ENCODE results near the gene SVIL.
"Not testable (repeated sequence)": the region's sequence is repeated elsewhere in the genome, so short reads cannot be mapped to it uniquely, and the experiment has no call there.

SVIL gene

GRCh38 chr10:29553116-29553515 lies 81.7 kb downstream of the SVIL start:
- H3K36me3 Mint-ChIP-seq = peaks cover 26% of the 10 kb centered on the region

DNA sequence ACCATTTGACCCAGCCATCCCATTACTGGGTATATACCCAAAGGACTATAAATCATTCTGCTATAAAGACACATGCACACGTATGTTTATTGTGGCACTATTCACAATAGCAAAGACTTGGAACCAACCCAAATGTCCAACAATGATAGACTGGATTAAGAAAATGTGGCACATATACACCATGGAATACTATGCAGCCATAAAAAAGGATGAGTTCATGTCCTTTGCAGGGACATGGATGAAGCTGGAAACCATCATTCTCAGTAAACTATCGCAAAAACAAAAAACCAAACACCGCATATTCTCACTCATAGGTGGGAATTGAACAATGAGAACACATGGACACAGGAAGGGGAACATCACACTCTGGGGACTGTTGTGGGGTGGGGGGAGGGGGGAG lies 85.3 kb downstream of the SVIL start:
- Mint-ChIP-seq H3K36me3 (peaks cover 22% of the 10 kb centered on the region), H3K4me1 (peaks cover 22% of the 10 kb centered on the region)
- H3K9me3 Mint-ChIP-seq, H3K27me3 Mint-ChIP-seq, H3K27ac Mint-ChIP-seq, H3K4me3 Mint-ChIP-seq, DNase-seq, CTCF ChIA-PET: not testable (repeated sequence)

More at GRCh38 chr10:29553116-29553515, 81.7 kb downstream of the SVIL start:
- peaks cover 26% of the 10 kb centered on the region for H3K4me1 Mint-ChIP-seq
- not testable (repeated sequence) for H3K4me3 Mint-ChIP-seq, DNase-seq, H3K9me3 Mint-ChIP-seq, H3K27me3 Mint-ChIP-seq, H3K27ac Mint-ChIP-seq
- CTCF ChIA-PET = interaction anchor here (1.5 to 2.0 kb wide), 2 partner anchors 18 to 37 kb away, joined by 3 to 5 read pairs; no protein-coding TSS in a partner anchor

- Mint-ChIP-seq H3K9me3 (no peaks in the 10 kb centered on the region), H3K27me3 (no peaks in the 10 kb centered on the region), H3K4me3 (no peak overlapping the region), H3K4me1 (peaks cover 17% of the 10 kb centered on the region), H3K36me3 (peaks cover 18% of the 10 kb centered on the region), H3K27ac (no peak overlapping the region)
- no peak for DNase-seq
- CTCF ChIA-PET = no interaction called here
Measured at GRCh38 chr10:29546773-29547313, 87.9 kb downstream of the SVIL start.

DNA sequence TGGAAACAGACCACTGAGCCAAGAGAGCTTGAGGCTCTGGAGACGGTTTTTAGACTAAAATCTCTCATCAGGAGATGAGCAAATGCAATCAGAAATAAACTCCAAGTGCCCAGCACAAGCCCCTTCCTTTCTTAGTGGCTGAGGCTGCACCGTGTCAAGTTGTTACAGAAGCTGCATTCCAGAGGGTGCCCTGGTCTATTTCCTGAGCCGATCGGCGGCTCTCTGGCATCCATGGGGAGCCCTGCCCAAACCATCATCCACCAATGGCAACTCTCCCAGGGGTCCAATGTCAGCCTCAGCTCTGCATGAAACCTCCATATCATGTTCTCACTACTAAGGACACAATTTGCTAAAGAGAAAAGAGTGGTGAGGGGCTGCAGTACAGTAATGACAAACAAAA lies 89.6 kb downstream of the SVIL start:
- H3K27me3 Mint-ChIP-seq = no peaks in the 10 kb centered on the region
- no peak for DNase-seq
- H3K36me3 Mint-ChIP-seq = peaks cover 5% of the 10 kb centered on the region
- peaks cover 17% of the 10 kb centered on the region for H3K4me1 Mint-ChIP-seq
- CTCF ChIA-PET = interaction anchor here (2.1 kb wide), 1 partner anchor 32 kb away, joined by 4 read pairs; no protein-coding TSS in a partner anchor
- no peak overlapping the region for H3K4me3 Mint-ChIP-seq
- H3K9me3 Mint-ChIP-seq = no peaks in the 10 kb centered on the region
- H3K27ac Mint-ChIP-seq = no peak overlapping the region

DNA sequence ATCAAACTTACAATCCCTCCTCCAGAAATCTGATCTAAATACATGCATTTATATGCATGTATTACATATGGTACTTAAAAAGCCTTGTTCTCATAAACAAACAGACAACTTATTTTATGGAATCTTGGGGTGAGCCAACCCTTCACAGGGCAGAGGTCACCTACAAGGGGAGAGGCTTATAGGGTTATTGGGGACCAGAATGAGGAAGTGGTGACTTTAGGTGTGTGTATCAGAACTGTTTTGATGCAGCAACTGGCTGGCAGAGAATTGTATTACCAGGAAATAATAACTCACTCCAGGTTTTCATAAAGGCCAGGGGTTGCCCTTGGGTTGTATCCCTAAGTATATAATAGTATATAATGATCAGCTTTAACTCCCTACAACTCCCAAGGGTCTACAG lies 91.1 kb downstream of the SVIL start:
- CTCF ChIA-PET = interaction anchor here (1.3 to 2.1 kb wide), 2 partner anchors 8 to 30 kb away, joined by 3 to 4 read pairs; no protein-coding TSS in a partner anchor
- no peak overlapping the region for H3K27ac Mint-ChIP-seq
- peaks cover 16% of the 10 kb centered on the region for H3K4me1 Mint-ChIP-seq
- no peaks in the 10 kb centered on the region for H3K9me3 Mint-ChIP-seq
- H3K4me3 Mint-ChIP-seq = no peak overlapping the region
- peaks cover 4% of the 10 kb centered on the region for H3K36me3 Mint-ChIP-seq
- H3K27me3 Mint-ChIP-seq = no peaks in the 10 kb centered on the region
- no peak for DNase-seq

DNA sequence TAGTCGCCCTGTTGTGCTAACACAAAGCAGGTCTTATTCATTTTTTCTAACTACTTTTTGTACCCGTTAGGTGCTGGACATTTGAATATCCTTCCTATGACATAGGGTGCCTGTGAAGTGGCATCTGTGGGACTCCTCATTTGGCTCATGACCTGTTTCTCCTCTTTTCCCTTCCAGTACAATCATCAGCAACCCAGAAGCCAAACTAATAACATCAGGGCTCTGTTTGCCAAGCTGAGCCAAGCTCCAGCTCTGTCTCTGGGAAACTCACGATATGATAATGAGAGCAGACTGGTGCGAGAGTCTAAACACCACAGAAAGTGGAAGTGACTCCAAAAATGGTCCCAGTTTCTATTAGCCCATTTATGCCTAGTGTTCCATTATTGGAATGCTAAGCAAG lies 92.0 kb downstream of the SVIL start:
- CTCF ChIA-PET = no interaction called here
- H3K4me3 Mint-ChIP-seq = no peak overlapping the region
- DNase-seq = no peak
- H3K4me1 Mint-ChIP-seq = peaks cover 6% of the 10 kb centered on the region
- no peaks in the 10 kb centered on the region for H3K9me3 Mint-ChIP-seq
- H3K27me3 Mint-ChIP-seq = no peaks in the 10 kb centered on the region
- no peaks in the 10 kb centered on the region for H3K36me3 Mint-ChIP-seq
- H3K27ac Mint-ChIP-seq = no peak overlapping the region

- Mint-ChIP-seq H3K4me3 (no peak overlapping the region), H3K27me3 (no peaks in the 10 kb centered on the region), H3K36me3 (no peaks in the 10 kb centered on the region), H3K27ac (no peak overlapping the region), H3K4me1 (peaks cover 2% of the 10 kb centered on the region), H3K9me3 (no peaks in the 10 kb centered on the region)
- no peak for DNase-seq
- CTCF ChIA-PET = no interaction called here
Measured at GRCh38 chr10:29541422-29542210, 93.2 kb downstream of the SVIL start.

GRCh38 chr10:29540016-29540415 lies 94.8 kb downstream of the SVIL start:
- DNase-seq = no peak
- Mint-ChIP-seq H3K4me3 (no peak overlapping the region), H3K9me3 (no peaks in the 10 kb centered on the region), H3K36me3 (no peaks in the 10 kb centered on the region), H3K27ac (no peak overlapping the region), H3K27me3 (no peaks in the 10 kb centered on the region), H3K4me1 (no peaks in the 10 kb centered on the region)
- CTCF ChIA-PET = no interaction called here

GRCh38 chr10:29539412-29539811 lies 95.4 kb downstream of the SVIL start:
- CTCF ChIA-PET = no interaction called here
- no peak overlapping the region for H3K27ac Mint-ChIP-seq

GRCh38 chr10:29537799-29538198 lies 97.0 kb downstream of the SVIL start:
- CTCF ChIA-PET = no interaction called here
- no peaks in the 10 kb centered on the region for H3K4me1 Mint-ChIP-seq
- H3K36me3 Mint-ChIP-seq = no peaks in the 10 kb centered on the region
- no peak overlapping the region for H3K27ac Mint-ChIP-seq
- H3K27me3 Mint-ChIP-seq = no peaks in the 10 kb centered on the region
- no peaks in the 10 kb centered on the region for H3K9me3 Mint-ChIP-seq
- DNase-seq = no peak
- H3K4me3 Mint-ChIP-seq = no peak overlapping the region

More at GRCh38 chr10:29539412-29539811, 95.4 kb downstream of the SVIL start:
- DNase-seq = no peak
- H3K27me3 Mint-ChIP-seq = no peaks in the 10 kb centered on the region
- H3K4me3 Mint-ChIP-seq = no peak overlapping the region
- no peaks in the 10 kb centered on the region for H3K9me3 Mint-ChIP-seq
- no peaks in the 10 kb centered on the region for H3K4me1 Mint-ChIP-seq
- H3K36me3 Mint-ChIP-seq = no peaks in the 10 kb centered on the region

GRCh38 chr10:29536691-29537090 lies 98.1 kb downstream of the SVIL start:
- not testable (repeated sequence) for H3K4me3 Mint-ChIP-seq, H3K27me3 Mint-ChIP-seq, DNase-seq, H3K9me3 Mint-ChIP-seq, H3K27ac Mint-ChIP-seq, H3K4me1 Mint-ChIP-seq, H3K36me3 Mint-ChIP-seq
- CTCF ChIA-PET = interaction anchor here (1.0 kb wide), 1 partner anchor 24 kb away, joined by 4 read pairs; no protein-coding TSS in a partner anchor

- no peak overlapping the region for H3K27ac Mint-ChIP-seq
- CTCF ChIA-PET = interaction anchor here (0.9 to 1.7 kb wide), 3 partner anchors 8 to 18 kb away, joined by 3 to 5 read pairs (median 4); no protein-coding TSS in a partner anchor
Measured at GRCh38 chr10:29535778-29536453, 98.9 kb downstream of the SVIL start.

GRCh38 chr10:29535012-29535777 lies 99.6 kb downstream of the SVIL start:
- Mint-ChIP-seq H3K4me1 (no peaks in the 10 kb centered on the region), H3K27ac (no peak overlapping the region), H3K36me3 (no peaks in the 10 kb centered on the region), H3K9me3 (no peaks in the 10 kb centered on the region), H3K4me3 (no peak overlapping the region), H3K27me3 (no peaks in the 10 kb centered on the region)
- DNase-seq = no peak
- CTCF ChIA-PET = interaction anchor here (0.9 to 1.7 kb wide), 6 partner anchors 9 to 90 kb away, joined by 3 to 5 read pairs (median 4); no protein-coding TSS in a partner anchor

More at GRCh38 chr10:29535778-29536453, 98.9 kb downstream of the SVIL start:
- Mint-ChIP-seq H3K4me1 (no peaks in the 10 kb centered on the region), H3K27me3 (no peaks in the 10 kb centered on the region), H3K4me3 (no peak overlapping the region), H3K9me3 (no peaks in the 10 kb centered on the region), H3K36me3 (no peaks in the 10 kb centered on the region)
- no peak for DNase-seq

DNA sequence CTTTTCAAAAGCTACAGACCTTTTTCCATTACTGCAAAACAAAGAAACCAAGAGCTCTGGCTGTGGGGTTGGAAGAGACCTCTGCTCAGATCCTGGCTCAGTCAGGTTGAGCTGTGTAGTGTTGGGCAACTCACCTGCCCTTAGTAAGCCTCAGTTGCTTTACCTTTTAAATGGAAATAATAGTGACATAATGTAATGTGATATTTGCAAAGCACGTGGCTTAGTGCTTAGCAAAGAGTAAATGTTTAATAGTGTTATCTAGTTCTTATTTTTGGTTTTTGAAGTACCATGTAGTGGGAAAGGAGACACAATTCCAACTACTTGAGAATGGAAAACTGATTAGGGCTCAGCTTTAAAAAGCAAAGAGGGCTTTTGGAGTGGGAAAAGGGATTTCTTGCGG lies 100.2 kb downstream of the SVIL start:
- Mint-ChIP-seq H3K36me3 (no peaks in the 10 kb centered on the region), H3K27me3 (no peaks in the 10 kb centered on the region), H3K9me3 (no peaks in the 10 kb centered on the region), H3K4me1 (no peaks in the 10 kb centered on the region), H3K27ac (no peak overlapping the region), H3K4me3 (no peak overlapping the region)
- CTCF ChIA-PET = interaction anchor here (1.0 to 1.7 kb wide), 6 partner anchors 9 to 89 kb away, joined by 3 to 5 read pairs (median 4); no protein-coding TSS in a partner anchor
- DNase-seq = no peak

Data from activated naive CD4-positive, alpha-beta T cell treated with anti-CD3 and anti-CD28 coated beads, Interleukin-2, amount 10 ng/mL, durations not matched to agents 7 days and 5 days (primary cell).